Adrenal gland (tissue), 12 donors: ENCODE results near the gene APP. TPM values are rescaled to one million over a fixed set of nuclear protein-coding genes. Genes with fewer than 3 reads are reported as not detected.

Experiments used
- DNase-seq, 7 donors: peaks; one replicate each; pipeline ENCODE4 v3.0.0-alpha.2; 2019 to 2020
- H3K27ac ChIP-seq, 5 donors: fragments of 200-600 bp; sonication (generic) in 4 of 5; 1 replicate in 3 of 5; 2 replicates in 2 of 5; pipeline versions ENCODE4 v1.5.1 to v1.8.0; 2016 to 2020; ENCODE audit warnings: mild to moderate bottlenecking in 1 of 5
- H3K27me3 ChIP-seq: fragments of 200-600 bp; 2 replicates; pipeline ENCODE4 v1.8.0; 2021
- H3K36me3 ChIP-seq, 2 donors: fragments of 200-600 bp; replicated peaks in 1 of 2; 1 replicate in 1 of 2; 2 replicates in 1 of 2; pipeline versions ENCODE4 v1.5.1 to v1.8.0; 2018 to 2022
- H3K4me1 ChIP-seq, 2 donors: fragments of 200-600 bp; replicated peaks in 1 of 2; 1 replicate in 1 of 2; 2 replicates in 1 of 2; pipeline versions ENCODE4 v1.5.1 to v1.8.0; 2018 to 2021
- H3K4me3 ChIP-seq, 4 donors: fragments of 200-600 bp; sonication (generic) in 3 of 4; one replicate each; pipeline ENCODE4 v1.5.1; 2016 to 2018
- H3K9me3 ChIP-seq, 3 donors: fragments of 200-600 bp; sonication (generic) in 1 of 3; replicated peaks in 1 of 3; 1 replicate in 2 of 3; 2 replicates in 1 of 3; pipeline versions ENCODE4 v1.5.1 to v1.8.0; 2016 to 2021
- POLR2A ChIP-seq, 2 donors: fragments of 450-650 bp; IDR thresholded peaks; one replicate each; pipeline ENCODE4 v1.6.1; 2017; ENCODE audit warnings: antibody characterized with exemption in 2 of 2, mild to moderate bottlenecking in 2 of 2, moderate library complexity in 1 of 2
- WGBS, 4 donors: extraction: QIAGEN DNeasy Blood & Tissue Kit in 2 of 4; methylation state at CpG; one replicate each; pipeline versions ENCODE4 v1.1.5 to v1.1.7; 2013 to 2017; 5-methylcytosine and 5-hydroxymethylcytosine counted together
- intact Hi-C, 2 donors: fragments of 100-400 bp; cut with DNase I; formaldehyde crosslinking; loops; one replicate each; pipeline versions ENCODE4 v1.14.1 to v1.15.0; 2022 to 2023
- polyA plus RNA-seq, 3 donors: library from polyadenylated mRNA; stranded (reverse); fragments of 200-250 nt in 2 of 3; fragments of 350-450 nt in 1 of 3; fragmentation: Illumina TruSeq in 1 of 3; extraction: RNeasy Lipid Tissue Mini Kit (QIAGEN cat#74804) in 1 of 3; gene quantifications; one replicate each; pipeline ENCODE4 v1.2.3, GENCODE V29; 2013 to 2014
- total RNA-seq, 9 donors: library from RNA; depleted of rRNA in 4 of 9; stranded (reverse); fragments of >200 nt in 4 of 9; fragments of 120-200 nt in 1 of 9; fragmentation: NEBNext Ultra II Directional in 1 of 9; extraction: Animal tissue kit (Norgen Biotek cat#: 25700) in 1 of 9; gene quantifications; one replicate each; pipeline versions ENCODE4 v1.1.0 to v1.2.4, GENCODE V29; 2013 to 2023
- TF ChIP-seq, protein P1 (sequence below), 6 experiments: fragments of 450-650 bp in 4 of 6; fragments of 200-600 bp in 2 of 6; sonication (generic) in 1 of 6; IDR thresholded peaks; 1 replicate in 5 of 6; 2 replicates in 1 of 6; pipeline versions ENCODE4 v1.5.1 to v1.8.0; 2016 to 2021; ENCODE audit warnings: antibody characterized with exemption in 6 of 6, mild to moderate bottlenecking in 2 of 6, moderate library complexity in 1 of 6
- donor health status: healthy with polysubstance abuse.
- donor health status: Bipolar disorder and iron deficiency.
- donor health status: DM: yes; HTN: yes; CAD: no.
- donor health status: DM: no; HTN: no; CAD: no.
- donor health status: DM: no; HTN: no; CAD: no.
- donor health status: DM: yes; HTN: yes; CAD: no.

The APP gene
- total and polyA plus RNA-seq, 12 donors, result 161 to 1,079 (median 710) TPM

DNA sequence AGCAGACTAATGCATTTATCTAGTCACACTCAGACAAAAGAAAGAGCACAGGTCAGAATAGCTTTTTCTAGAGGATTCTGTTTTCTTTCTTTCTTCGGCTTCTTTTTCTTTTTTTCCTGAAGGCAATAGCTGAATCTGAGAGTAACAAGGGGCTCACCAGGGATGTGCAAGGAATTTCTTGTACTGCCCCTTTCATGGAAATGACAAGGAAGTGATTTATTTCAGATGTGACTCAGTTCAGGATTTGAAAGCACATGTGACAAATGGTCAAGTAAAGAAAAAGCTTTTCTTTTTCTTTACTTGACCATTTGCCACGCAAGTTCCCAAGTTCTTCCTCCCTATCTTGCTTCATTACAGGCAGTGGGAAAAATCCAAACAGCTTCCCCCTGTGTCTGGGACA is 233.8 kb downstream of the APP start:
- H3K9me3 ChIP-seq, result no peaks in the 10 kb centered on the region
- WGBS, 4 donors, result 44 to 68% (median 61%) methylated on average over 2 of the region's 2 CpGs
- DNase-seq, result no peak
- no peaks in the 10 kb centered on the region for H3K27me3 ChIP-seq
- H3K27ac ChIP-seq, result peak overlapping the region in 1 of 5 donors; percentile 2
- intact Hi-C loops, result no loop called here
- no peak for TF ChIP-seq POLR2A (IDR thresholded peaks at IDR 0.05)
- TF ChIP-seq, protein P1, sequence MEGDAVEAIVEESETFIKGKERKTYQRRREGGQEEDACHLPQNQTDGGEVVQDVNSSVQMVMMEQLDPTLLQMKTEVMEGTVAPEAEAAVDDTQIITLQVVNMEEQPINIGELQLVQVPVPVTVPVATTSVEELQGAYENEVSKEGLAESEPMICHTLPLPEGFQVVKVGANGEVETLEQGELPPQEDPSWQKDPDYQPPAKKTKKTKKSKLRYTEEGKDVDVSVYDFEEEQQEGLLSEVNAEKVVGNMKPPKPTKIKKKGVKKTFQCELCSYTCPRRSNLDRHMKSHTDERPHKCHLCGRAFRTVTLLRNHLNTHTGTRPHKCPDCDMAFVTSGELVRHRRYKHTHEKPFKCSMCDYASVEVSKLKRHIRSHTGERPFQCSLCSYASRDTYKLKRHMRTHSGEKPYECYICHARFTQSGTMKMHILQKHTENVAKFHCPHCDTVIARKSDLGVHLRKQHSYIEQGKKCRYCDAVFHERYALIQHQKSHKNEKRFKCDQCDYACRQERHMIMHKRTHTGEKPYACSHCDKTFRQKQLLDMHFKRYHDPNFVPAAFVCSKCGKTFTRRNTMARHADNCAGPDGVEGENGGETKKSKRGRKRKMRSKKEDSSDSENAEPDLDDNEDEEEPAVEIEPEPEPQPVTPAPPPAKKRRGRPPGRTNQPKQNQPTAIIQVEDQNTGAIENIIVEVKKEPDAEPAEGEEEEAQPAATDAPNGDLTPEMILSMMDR (IDR thresholded peaks at IDR 0.05), result no peak
- no peak overlapping the region for H3K4me3 ChIP-seq
- no peaks in the 10 kb centered on the region for H3K36me3 ChIP-seq
- peaks cover 16 to 38% of the 10 kb centered on the region in 2 donors for H3K4me1 ChIP-seq

DNA sequence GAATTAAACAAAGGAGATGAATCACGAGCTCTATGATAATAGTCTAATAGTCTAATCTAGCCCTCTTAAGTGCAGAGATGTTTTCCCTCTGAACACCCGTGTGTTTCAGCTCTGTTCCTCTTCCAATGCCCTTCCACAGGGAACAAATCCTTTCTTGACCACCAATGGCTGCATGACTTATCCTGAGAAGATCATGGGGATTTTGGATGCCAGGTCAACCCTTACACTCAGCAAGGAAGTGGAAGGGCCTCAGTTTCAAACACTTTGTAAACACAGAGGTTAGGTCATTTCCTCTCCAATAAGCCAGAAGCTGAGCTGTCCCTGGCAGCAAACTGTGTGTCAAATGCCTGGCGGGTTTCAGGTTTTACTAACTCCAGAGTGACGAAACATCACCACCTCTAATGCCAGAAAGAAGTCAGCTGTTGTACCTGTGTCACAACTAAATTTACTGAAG is 235.8 kb downstream of the APP start:
- intact Hi-C loops, result no loop called here
- peaks cover 16 to 31% of the 10 kb centered on the region in 2 donors for H3K4me1 ChIP-seq
- no peaks in the 10 kb centered on the region for H3K27me3 ChIP-seq
- no peaks in the 10 kb centered on the region for H3K9me3 ChIP-seq
- no peak overlapping the region for H3K4me3 ChIP-seq
- H3K36me3 ChIP-seq, result no peaks in the 10 kb centered on the region
- TF ChIP-seq POLR2A (IDR thresholded peaks at IDR 0.05), result no peak
- TF ChIP-seq, protein P1 (IDR thresholded peaks at IDR 0.05), result no peak
- 58 to 74% (median 61%) methylated on average over 4 of the region's 4 CpGs for WGBS, 4 donors
- H3K27ac ChIP-seq, result peak overlapping the region in 2 of 5 donors; percentile 19 to 49
- DNase-seq, result peak in 6 of 7 donors; percentile 47 to 75 (median 54)

DNA sequence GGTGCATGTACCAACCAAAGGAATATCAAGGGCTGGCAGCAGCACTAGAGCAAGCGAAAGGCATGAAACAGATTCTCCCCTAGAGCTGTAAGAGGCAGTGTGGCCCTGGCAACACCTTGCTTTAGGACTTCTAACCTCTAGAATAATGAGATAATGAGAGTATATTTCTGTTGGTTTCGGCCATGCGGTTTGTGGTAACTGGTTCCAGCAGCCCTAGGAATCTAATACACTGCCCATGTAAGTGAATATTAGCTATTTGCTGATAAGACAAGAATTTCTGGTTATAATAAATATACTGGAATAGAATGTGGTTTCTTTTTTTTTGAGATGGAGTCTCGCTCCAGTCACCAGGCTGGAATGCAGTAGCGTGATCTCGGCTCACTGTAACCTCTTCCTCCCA is 236.4 kb downstream of the APP start:
- peaks cover 13 to 24% of the 10 kb centered on the region in 2 donors for H3K4me1 ChIP-seq

DNA sequence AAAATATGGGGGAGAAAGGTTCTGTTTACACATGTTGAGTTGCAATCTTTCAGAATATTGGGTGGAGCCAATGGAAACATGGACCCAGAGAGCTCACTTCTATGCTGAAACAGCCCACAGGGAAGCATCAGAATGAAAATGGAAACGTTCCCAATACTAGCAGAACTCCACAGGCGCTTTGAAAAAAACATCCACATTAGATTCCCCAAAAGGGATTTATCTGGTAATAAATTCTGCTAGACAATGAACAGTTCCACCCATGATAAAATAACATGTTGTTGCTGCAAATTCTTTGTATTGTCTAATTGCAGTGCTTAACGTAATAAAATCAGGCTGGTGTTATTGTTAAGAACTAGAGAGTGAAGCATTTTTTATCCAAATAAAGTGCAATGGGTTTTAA is 238.8 kb downstream of the APP start:
- Histone ChIP-seq H3K4me3 (no peak overlapping the region), H3K27me3 (no peaks in the 10 kb centered on the region), H3K27ac (no peak overlapping the region), H3K36me3 (no peaks in the 10 kb centered on the region), H3K4me1 (peaks cover 11 to 20% of the 10 kb centered on the region in 2 donors), H3K9me3 (no peaks in the 10 kb centered on the region)
- intact Hi-C loops, result no loop called here
- 64 to 86% (median 70%) methylated on average over 3 of the region's 3 CpGs for WGBS, 4 donors
- no peak for DNase-seq
- no peak for TF ChIP-seq POLR2A (IDR thresholded peaks at IDR 0.05)
- TF ChIP-seq, protein P1 (IDR thresholded peaks at IDR 0.05), result no peak

More for the DNA sequence above, 236.4 kb downstream of the APP start:
- no peaks in the 10 kb centered on the region for H3K27me3 ChIP-seq
- 93 to 100% (median 94%) methylated on average over 5 to 6 of the region's 6 CpGs for WGBS, 4 donors
- intact Hi-C loops, result no loop called here
- no peak overlapping the region for H3K27ac ChIP-seq
- no peak overlapping the region for H3K4me3 ChIP-seq
- no peaks in the 10 kb centered on the region for H3K9me3 ChIP-seq
- no peak for DNase-seq
- TF ChIP-seq, protein P1 (IDR thresholded peaks at IDR 0.05), result no peak
- TF ChIP-seq POLR2A (IDR thresholded peaks at IDR 0.05), result no peak
- H3K36me3 ChIP-seq, result no peaks in the 10 kb centered on the region
